ENCODE data around the gene MRPL23.

DNA sequence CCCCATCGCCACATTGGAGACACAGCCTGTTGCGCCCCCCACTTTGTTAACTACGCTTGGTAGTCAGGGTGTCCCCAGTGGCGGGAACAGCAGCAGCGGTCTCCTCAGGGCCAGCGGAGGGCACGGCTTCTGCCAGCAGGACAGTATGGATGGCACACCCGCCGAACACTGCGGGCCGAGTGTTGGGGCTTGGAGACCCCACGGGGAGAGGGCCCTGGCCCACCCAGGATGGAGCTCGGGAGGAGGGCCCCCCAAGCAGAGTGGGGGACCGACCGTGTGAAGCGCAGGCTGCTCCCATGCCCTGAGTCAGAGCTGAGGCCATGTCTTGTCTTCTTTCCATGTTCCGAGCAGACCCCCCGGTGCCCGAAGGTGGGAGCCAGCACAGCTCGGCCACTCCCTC is 17.8 kb downstream of the MRPL23 start:
- TF ChIP-seq, protein P1, sequence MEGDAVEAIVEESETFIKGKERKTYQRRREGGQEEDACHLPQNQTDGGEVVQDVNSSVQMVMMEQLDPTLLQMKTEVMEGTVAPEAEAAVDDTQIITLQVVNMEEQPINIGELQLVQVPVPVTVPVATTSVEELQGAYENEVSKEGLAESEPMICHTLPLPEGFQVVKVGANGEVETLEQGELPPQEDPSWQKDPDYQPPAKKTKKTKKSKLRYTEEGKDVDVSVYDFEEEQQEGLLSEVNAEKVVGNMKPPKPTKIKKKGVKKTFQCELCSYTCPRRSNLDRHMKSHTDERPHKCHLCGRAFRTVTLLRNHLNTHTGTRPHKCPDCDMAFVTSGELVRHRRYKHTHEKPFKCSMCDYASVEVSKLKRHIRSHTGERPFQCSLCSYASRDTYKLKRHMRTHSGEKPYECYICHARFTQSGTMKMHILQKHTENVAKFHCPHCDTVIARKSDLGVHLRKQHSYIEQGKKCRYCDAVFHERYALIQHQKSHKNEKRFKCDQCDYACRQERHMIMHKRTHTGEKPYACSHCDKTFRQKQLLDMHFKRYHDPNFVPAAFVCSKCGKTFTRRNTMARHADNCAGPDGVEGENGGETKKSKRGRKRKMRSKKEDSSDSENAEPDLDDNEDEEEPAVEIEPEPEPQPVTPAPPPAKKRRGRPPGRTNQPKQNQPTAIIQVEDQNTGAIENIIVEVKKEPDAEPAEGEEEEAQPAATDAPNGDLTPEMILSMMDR (IDR thresholded peaks at IDR 0.05; ENCODE audit: low read depth, low read length, poor library complexity, severe bottlenecking): no peak
- TF ChIP-seq EZH2phosphoT487 (IDR thresholded peaks at IDR 0.05; ENCODE audit: borderline replicate concordance, low read length): no peak

Data from DOHH2 (cell line).